GM18526 (cell line): ENCODE results near the gene CTSH.

Experiments used
- POLR2A ChIP-seq: IDR thresholded peaks from 3 replicates; pipeline ENCODE4 v1.6.1; 2011; ENCODE audit not compliant: insufficient read length; ENCODE audit errors: extremely low read depth

CTSH gene

GRCh38 chr15:78957416-78958093 is 12.7 kb upstream of the CTSH start:
- no peak for TF ChIP-seq POLR2A

- no peak for TF ChIP-seq POLR2A
Measured at GRCh38 chr15:78956937-78957336, 12.1 kb upstream of the CTSH start.

GRCh38 chr15:78955355-78955754 is 10.5 kb upstream of the CTSH start:
- TF ChIP-seq POLR2A, result no peak

GRCh38 chr15:78951841-78952238 is 7.0 kb upstream of the CTSH start:
- TF ChIP-seq POLR2A, result no peak

GRCh38 chr15:78950902-78951840 is 6.3 kb upstream of the CTSH start:
- TF ChIP-seq POLR2A, result no peak

- TF ChIP-seq POLR2A, result no peak
Measured at GRCh38 chr15:78950343-78950742, 5.5 kb upstream of the CTSH start.

GRCh38 chr15:78949461-78949860 is 4.6 kb upstream of the CTSH start:
- TF ChIP-seq POLR2A, result no peak

GRCh38 chr15:78947506-78947905 is 2.7 kb upstream of the CTSH start:
- TF ChIP-seq POLR2A, result no peak

- TF ChIP-seq POLR2A, result no peak
Measured at GRCh38 chr15:78946493-78946892, 1.6 kb upstream of the CTSH start.

GRCh38 chr15:78944202-78944625 is 632 bp downstream of the CTSH start:
- no peak for TF ChIP-seq POLR2A

GRCh38 chr15:78943692-78944091 is 1.2 kb downstream of the CTSH start:
- no peak for TF ChIP-seq POLR2A

- no peak for TF ChIP-seq POLR2A
Measured at GRCh38 chr15:78942741-78943140, 2.1 kb downstream of the CTSH start.

GRCh38 chr15:78938658-78939488 is 6.0 kb downstream of the CTSH start:
- peak; percentile 53 for TF ChIP-seq POLR2A

- no peak for TF ChIP-seq POLR2A
Measured at GRCh38 chr15:78937132-78937739, 7.6 kb downstream of the CTSH start.

GRCh38 chr15:78934655-78935023 is 10.2 kb downstream of the CTSH start:
- TF ChIP-seq POLR2A, result no peak
